K562 (cell line): ENCODE data around the gene IGSF8.

Experiments
- CHD2 ChIP-seq: IDR thresholded peaks from 2 replicates; pipeline ENCODE4 v1.6.1; 2011; ENCODE audit warnings: low read depth, low read length
- ELF4 ChIP-seq: fragments of 450-650 bp; formaldehyde crosslinking; IDR thresholded peaks from 2 replicates; pipeline ENCODE4 v1.4.0; 2022; ENCODE audit warnings: missing genetic modification characterization
- FOS ChIP-seq: IDR thresholded peaks from 3 replicates; pipeline ENCODE4 v1.6.1; 2011; ENCODE audit not compliant: insufficient read length; ENCODE audit errors: extremely low read depth
- KAT2B ChIP-seq: IDR thresholded peaks from one replicate; pipeline ENCODE4 v1.6.1; 2012; ENCODE audit warnings: low read depth, mild to moderate bottlenecking, control low read depth, inconsistent platforms, low read length, moderate library complexity
- MTA2 ChIP-seq: fragments of 450-650 bp; IDR thresholded peaks from 2 replicates; pipeline ENCODE4 v1.6.1; 2016; ENCODE audit warnings: low read depth
- POLR2AphosphoS5 ChIP-seq: IDR thresholded peaks from 2 replicates; pipeline ENCODE4 v1.6.1; 2011; ENCODE audit warnings: mild to moderate bottlenecking, low read depth, low read length, moderate library complexity; ENCODE audit not compliant: control insufficient read depth, insufficient read depth
- ZNF24 ChIP-seq: fragments of 450-650 bp; IDR thresholded peaks from 2 replicates; pipeline ENCODE4 v1.6.1; 2016
- ZNF3 ChIP-seq: fragments of 250-450 bp; sonication (Bioruptor Pico); IDR thresholded peaks from 2 replicates; pipeline ENCODE4 v1.5.0; 2021; ENCODE audit warnings: mild to moderate bottlenecking, moderate library complexity
- TF ChIP-seq, protein P1 (sequence below): sonication (generic); formaldehyde crosslinking; IDR thresholded peaks from 2 replicates; pipeline ENCODE4 v1.5.0; 2020; ENCODE audit warnings: missing genetic modification reagents
- TF ChIP-seq, protein P2 (sequence below): fragments of 150-350 bp; IDR thresholded peaks from 2 replicates; pipeline ENCODE4 v1.6.1; 2014; ENCODE audit warnings: low read depth, mild to moderate bottlenecking, low read length, borderline replicate concordance
- TF ChIP-seq, protein P3 (sequence below), 2 experiments: fragments of 450-650 bp in 1 of 2; sonication (generic) in 1 of 2; formaldehyde crosslinking; conservative IDR thresholded peaks; 2 replicates each; pipeline versions ENCODE4 v1.4.0 to v1.8.1; 2020 to 2022; ENCODE audit warnings: mild to moderate bottlenecking in 1 of 2, missing genetic modification reagents in 1 of 2

GRCh38 chr1:160090760-160091159, 7.7 kb downstream of the IGSF8 start:
- TF ChIP-seq FOS, result no peak
- no peak for TF ChIP-seq ZNF3 (CRISPR knock-in tag)
- TF ChIP-seq POLR2AphosphoS5, result no peak
- no peak for TF ChIP-seq CHD2
- no peak for TF ChIP-seq MTA2
- no peak for TF ChIP-seq KAT2B
- TF ChIP-seq, protein P1, sequence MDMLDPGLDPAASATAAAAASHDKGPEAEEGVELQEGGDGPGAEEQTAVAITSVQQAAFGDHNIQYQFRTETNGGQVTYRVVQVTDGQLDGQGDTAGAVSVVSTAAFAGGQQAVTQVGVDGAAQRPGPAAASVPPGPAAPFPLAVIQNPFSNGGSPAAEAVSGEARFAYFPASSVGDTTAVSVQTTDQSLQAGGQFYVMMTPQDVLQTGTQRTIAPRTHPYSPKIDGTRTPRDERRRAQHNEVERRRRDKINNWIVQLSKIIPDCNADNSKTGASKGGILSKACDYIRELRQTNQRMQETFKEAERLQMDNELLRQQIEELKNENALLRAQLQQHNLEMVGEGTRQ (CRISPR knock-in tag), result no peak
- TF ChIP-seq, protein P2, sequence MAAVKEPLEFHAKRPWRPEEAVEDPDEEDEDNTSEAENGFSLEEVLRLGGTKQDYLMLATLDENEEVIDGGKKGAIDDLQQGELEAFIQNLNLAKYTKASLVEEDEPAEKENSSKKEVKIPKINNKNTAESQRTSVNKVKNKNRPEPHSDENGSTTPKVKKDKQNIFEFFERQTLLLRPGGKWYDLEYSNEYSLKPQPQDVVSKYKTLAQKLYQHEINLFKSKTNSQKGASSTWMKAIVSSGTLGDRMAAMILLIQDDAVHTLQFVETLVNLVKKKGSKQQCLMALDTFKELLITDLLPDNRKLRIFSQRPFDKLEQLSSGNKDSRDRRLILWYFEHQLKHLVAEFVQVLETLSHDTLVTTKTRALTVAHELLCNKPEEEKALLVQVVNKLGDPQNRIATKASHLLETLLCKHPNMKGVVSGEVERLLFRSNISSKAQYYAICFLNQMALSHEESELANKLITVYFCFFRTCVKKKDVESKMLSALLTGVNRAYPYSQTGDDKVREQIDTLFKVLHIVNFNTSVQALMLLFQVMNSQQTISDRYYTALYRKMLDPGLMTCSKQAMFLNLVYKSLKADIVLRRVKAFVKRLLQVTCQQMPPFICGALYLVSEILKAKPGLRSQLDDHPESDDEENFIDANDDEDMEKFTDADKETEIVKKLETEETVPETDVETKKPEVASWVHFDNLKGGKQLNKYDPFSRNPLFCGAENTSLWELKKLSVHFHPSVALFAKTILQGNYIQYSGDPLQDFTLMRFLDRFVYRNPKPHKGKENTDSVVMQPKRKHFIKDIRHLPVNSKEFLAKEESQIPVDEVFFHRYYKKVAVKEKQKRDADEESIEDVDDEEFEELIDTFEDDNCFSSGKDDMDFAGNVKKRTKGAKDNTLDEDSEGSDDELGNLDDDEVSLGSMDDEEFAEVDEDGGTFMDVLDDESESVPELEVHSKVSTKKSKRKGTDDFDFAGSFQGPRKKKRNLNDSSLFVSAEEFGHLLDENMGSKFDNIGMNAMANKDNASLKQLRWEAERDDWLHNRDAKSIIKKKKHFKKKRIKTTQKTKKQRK, result no peak
- no peak for TF ChIP-seq ZNF24
- TF ChIP-seq ELF4, result no peak
- TF ChIP-seq, protein P3, sequence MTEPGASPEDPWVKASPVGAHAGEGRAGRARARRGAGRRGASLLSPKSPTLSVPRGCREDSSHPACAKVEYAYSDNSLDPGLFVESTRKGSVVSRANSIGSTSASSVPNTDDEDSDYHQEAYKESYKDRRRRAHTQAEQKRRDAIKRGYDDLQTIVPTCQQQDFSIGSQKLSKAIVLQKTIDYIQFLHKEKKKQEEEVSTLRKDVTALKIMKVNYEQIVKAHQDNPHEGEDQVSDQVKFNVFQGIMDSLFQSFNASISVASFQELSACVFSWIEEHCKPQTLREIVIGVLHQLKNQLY (CRISPR knock-in tag; conservative IDR thresholded peaks at IDR 0.05), result no peak
